SK-N-DZ (cell line): Measurements from ENCODE around the gene TRAF7.

Experiments used
- DNase-seq: peaks from one replicate; pipeline ENCODE4 v3.0.0-alpha.2; 2015; ENCODE audit warnings: low spot score

The TRAF7 gene

DNA sequence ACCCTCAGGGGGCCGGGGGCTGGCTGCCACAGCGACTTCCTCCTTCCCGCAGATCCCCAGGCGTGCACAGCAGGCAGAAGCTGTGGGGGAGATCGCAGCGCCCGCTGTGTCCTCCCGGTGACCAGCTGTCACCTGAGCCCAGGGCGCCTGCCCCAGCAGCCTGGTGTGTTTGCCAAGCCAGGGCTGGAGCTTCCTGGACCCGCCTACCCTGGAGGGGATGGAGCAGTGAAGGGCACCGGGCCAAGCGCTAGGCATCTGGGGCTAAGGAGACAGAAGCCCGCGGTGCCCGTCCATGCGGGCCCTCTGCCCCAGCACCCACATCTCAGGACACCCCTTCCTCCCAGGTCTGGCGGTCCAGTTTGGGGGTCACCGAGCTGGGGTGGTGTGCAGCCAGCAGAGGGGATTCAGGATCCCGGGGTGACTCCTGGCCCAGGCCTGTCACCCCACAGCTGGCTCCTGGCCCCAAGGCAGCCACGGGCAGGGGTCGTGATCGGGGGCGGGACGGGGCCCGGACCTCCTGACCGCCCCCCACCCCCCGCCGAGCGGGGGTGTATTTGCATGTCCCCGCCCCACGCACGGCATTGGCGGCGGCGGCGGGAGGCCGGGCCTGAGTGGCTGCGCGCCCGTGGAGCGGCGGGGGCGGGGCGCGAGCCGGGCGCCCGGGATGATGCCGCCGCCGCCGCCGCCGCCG, 7.5 kb upstream of the TRAF7 start, which contains the start of gene RAB26:
RAB26 (plus strand) TSS at position 645 of the 691 bp plus-strand sequence. CDS start 159 bp downstream, outside the sequence.
- peak; percentile 68 for DNase-seq

DNA sequence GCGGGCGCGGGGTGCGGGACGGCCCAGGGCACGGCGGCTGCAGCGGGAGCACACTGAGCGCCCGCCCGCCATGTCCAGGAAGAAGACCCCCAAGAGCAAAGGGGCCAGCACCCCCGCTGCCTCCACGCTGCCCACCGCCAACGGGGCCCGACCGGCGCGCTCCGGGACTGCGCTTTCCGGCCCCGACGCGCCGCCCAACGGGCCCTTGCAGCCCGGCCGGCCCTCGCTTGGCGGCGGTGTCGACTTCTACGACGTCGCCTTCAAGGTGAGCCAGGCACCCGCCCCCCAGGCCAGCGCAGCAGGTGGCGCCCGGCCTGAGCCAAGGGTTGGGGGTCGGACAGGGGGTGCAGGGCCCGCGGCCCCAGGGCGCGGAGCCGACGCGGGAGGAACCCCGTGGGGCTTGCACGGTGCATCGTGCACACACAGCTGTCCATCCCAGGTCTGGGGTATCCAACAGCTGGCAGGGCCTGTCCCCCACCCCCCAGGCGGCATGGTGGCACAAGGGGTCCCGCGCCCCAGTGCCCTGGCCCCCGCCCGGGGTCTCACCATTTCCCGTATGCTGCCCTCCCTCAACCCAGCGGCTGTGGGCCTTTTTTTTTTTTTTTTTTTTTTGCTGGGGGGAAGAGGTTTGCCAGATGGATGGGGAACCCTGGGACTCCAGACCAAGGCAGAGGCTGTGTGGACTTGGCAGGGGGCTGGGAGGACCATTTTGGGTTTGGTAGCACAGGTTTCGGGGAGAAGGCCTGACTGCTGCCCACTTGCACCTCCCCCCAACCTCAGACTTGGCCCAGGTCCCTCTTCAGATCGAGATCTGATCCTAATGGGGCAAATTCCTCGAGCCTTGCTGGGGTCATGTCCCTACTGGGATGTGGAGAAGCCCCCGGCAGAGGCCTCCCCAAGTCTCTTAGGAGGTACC, 6.6 kb upstream of the TRAF7 start:
- no peak for DNase-seq

DNA sequence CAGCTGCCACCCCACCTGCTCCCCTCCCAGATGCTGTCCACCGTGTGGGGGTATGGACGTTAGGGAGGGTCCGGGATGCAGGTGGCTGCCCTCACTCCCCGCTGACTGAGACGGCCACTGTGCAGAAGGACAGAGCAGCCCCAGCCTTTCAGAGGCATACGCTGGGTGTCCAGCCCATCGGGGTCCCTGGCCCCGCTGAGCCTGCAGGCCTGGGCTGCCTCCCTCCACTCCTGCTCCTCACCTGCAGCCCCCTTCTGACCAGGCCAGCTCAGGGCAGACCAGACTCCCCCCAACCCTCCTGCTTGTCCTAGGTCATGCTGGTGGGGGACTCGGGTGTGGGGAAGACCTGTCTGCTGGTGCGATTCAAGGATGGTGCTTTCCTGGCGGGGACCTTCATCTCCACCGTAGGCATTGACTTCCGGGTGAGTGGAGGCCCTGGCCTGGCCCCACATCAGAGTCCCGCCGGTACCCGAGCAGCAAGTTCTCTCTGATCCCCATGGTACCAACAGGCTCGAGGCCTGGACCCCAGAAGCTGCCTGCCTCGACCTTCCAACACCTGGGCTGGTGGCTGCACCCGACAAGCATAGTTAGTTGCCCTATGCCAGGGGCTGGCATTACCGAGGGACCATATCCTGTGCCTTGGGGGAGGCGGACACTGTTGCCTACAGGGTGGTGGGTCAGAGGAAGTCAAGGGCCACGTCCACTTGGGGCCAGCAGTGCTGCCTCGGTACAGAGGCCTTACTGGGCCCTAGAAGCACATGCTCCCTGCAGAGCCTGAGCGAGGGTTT, 5.8 kb upstream of the TRAF7 start:
- DNase-seq = no peak

DNA sequence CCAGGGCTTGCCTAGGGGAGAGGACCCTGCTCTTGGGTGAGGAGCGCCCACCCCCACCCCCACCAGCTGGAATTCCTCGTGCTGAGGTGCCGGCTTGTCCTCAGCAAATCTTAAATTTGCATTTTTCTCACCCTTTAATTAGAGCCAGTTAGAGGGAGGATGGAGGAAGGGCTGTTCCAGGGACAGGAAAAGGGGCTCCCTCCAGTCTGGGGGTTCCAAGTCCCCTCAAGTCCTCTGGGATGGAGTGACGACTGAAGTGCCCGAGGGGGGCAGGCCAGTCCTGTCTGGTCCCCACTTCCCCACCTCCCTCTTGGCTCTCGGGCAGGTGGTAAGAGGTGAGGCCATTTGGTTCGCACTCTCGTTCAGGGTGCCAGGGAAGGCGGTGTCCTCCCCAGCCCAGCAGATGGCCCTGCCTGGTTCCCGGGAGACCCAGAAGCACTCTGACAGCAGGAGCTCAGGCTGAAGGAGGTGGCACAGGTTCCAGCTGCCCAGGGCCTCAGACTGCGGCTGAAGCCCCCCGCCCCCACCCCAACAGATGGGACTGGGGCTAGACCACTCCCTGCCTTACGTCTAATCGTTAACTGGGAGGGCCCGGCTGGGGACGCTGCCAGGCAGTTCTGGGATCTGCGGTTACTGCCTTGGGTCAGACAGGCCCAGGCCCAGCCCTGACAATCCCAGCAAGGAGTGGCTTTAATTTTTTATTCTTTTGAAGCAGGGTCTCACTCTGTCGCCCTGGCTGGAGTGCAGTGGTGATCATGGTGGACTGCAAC, 5.0 kb upstream of the TRAF7 start:
- peak; percentile 77 for DNase-seq

DNA sequence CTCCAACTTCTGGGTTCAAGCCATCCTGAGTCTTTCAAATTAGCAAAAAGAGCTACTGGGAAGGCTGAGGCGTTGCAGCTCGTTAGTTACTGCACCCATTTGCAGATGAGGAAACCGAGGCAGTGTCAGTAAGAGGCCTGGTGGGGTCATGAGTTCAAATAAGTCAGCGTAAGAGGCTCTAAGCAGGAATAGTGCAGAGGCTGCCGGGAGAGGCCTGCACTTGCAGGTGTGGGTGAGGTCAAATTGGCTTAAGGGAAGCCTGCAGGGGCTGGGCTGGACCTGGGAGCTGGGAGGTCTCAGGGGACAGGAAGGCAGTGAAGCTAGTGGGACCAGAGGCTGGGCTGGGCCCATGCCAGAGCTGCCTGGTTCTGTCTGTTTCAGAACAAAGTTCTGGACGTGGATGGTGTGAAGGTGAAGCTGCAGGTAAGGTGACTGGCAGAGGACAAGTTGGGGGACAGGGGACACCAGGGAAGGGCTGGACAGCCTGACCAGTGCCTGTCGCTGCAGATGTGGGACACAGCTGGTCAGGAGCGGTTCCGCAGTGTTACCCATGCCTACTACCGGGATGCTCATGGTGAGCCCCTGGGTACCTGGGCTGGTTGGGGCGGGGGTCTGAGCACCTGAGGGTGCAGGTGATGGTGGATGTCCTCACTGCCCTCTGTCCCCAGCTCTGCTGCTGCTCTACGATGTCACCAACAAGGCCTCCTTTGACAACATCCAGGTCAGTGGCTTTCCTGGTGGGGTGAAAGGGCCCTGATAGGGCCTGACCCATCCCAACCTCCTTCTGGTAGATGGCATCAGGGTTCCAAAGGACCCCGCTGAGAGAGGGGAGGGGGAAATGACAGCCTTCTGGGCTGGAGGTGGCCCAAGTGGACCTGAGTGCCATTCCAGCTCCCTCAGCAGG, 4.1 kb upstream of the TRAF7 start:
- DNase-seq = no peak

DNA sequence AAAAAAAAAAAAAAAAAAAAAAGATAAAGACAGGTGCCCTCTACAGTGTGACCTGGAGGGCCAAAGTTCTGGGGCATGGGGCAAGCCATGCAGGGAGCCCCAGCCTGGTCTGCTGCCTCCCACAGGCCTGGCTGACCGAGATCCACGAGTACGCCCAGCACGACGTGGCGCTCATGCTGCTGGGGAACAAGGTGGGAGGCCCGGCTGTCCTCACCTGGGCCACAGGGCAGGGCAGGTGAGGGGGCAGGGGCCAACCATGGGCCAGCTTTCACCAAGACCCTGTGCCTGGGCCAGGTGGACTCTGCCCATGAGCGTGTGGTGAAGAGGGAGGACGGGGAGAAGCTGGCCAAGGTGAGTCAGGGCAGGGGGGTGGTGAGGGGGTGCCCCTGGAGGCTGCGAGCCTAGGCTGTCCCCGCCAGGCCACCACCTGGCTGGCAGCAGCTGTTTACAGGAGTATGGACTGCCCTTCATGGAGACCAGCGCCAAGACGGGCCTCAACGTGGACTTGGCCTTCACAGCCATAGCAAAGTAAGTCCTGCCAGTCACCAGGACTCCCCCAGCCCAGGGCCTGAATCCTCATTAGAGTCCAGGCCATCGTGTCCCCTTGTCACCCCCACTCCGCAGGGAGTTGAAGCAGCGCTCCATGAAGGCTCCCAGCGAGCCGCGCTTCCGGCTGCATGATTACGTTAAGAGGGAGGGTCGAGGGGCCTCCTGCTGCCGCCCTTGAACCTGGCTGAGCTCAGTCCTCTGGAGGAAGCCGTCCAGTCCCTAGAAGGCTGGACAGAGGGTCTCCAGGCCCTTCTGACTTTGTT, 2.7 kb upstream of the TRAF7 start:
- DNase-seq = no peak

DNA sequence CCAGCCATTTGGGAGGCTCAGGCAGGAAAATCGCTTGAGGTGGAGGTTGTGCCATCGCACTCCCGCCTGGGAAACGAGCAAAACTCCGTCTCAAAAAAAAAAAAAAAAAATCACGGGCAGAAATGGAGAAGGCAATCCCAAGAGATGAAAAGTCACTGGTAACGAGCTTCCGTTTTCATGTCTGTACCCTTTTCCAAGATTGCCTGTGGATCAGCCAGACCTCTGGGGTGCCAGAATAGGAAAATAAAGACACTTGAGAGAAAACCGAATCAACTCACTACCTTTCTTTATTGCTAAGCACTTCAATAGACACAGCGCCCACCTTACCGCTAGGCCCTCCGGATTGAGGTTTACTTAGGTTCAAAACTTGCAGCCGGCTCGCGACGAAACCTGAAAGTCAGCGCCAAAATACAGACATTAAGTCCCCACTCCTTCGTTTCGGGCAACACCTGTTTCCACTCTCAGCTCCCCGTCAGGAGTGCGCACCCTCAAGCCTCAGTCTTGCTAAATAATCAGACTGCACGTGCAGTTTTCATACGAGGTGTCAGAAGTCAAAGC, 970 bp upstream of the TRAF7 start:
- no peak for DNase-seq

DNA sequence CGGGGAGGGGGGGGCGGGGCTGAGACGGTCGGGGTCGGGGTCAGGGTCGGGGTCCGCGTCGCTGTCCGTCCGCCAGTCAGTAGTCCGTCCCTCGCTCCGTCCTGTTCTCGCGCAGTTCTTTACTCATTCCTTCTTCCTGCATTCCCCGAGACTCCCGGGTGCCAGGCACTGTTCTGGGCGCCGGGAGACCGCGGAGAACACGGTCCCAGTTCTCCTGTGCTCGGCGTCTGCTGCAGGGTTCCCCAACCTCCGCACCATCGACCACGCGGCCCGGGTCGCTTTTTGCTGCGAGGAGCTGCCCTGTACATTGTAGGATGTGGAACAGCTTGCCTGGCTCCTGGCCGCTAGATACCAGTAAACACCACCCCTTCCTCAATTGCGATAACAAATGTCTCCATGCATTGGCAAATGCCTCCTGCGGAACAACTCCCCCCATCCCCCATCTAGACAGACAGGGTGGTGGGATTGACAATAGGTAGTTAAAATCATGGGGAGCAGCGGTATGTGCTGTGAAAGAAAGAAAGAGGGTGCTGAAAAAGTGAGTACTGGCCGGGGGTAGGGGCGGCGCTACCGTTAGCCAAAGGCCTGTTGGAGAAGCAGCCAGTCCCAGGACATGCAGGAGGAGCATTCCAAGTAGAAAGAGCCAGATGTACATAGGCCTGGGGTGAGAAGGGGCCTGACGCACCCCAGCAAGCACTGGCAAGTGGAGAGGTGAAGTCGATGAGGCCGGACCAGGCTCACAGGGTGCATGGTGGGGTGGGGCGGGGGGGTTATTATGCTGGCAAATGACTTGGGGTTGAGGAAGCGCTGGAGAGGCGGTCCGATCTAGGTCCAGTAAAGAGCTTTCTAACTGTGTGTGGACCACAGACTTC, 631 bp downstream of the TRAF7 start:
- no peak for DNase-seq

DNA sequence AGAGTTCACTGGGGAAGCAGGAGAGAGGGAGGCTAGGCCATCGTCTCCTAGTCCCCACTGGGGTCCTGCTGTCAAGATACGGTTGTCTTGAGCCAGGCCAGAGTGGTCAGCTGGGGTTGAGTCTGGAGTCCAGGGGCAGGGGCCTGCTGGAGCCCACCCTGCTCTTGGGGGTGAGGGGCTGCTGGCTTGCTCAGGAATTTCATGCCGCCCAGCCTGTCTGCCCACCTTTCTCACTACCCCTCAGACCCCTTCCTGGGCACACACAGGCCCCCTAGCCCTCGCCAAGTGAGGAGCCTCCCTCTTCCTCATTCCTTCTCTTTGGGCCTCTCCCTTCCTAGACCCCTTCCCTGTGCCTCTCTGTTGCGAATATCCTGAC, 1.3 kb downstream of the TRAF7 start:
- DNase-seq = no peak

DNA sequence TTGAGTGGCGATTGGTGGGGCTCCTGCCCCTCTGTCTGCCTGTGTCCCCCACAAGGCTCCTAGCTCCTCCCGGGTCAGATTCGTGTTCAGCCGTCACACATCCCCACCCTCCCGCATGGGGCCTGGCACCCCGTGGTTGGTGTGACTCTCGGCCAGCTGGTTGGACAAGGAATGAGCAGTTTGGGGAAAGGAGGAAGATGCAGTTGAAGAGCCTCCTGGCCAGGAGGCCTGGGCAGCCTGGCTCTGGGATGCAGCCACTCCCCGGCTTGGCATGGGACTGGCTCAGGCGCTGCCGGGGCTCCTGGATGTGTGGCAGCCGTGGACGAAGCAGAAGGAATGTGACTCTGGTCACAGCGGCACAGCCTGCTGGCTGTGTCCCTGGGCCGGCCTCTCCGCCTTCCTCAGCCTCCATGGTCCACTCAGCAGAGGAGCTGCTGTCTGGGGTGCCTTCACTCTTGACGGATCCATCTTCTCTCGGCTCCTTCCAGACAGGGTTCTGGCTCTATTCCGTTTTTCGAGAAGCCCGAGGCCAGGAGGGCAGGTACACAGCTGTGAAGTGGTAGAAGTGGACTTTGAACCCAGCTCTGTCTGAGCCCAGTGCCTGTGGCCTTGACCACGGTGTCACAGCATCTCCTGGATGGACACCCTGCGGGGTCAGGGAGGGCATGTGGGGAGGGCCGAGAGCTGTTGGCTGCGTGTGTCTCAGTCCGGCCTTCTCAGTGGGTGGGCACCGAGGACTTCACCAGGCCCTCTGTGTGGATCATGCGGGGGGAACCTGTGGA, 2.1 kb downstream of the TRAF7 start:
- DNase-seq = no peak

DNA sequence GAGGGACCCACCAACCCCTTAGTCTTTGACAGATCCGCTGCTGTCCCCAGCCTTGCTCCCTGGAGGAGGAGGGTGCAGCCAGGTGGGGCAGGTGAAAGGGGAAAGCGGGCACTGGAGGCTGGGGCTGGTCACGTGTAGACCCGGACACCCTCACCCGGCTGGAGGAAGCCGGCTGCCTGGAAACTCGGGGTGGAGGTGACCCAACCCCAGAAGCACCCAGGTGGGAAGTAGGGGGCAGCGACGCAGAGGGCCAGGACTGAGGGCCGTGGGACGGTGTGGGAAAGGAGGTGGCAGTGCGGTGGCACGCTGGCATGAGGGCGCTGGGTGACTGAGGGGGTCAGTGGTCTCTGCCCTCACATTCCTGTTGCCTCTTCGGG, 2.7 kb downstream of the TRAF7 start:
- DNase-seq = no peak

DNA sequence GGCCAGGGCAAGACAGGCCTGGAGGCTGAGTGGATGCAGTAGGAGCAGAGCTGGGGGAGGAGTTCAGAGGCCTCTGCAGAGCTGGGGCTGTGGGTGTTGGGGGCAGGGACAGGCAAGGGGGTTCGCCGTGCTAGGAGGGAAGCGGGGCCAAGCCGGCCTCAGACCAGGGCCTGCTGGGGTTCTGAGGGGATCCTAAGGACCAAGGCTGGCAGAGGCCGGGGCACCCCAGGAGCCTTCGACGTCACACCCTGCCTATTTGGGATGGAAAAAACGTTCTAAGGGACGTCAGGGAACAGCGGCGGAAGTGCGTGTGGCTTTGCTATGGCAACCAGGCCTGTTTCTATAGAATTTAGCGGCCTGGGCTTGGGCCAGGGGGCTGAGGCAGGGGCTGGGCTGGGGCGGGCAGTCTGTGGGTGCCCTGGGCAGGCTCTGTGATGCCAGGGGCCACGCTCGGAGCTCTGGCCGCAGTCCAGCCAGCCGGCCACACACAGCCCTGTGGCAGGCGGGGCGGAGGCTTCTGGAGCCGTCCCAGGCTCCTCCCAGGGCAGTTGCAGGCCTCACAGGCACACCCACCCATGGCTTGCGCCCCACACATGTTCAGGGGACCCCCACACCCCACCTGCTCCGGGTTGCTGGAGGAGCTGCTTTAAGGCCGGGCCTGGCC, 3.7 kb downstream of the TRAF7 start:
- DNase-seq = no peak

DNA sequence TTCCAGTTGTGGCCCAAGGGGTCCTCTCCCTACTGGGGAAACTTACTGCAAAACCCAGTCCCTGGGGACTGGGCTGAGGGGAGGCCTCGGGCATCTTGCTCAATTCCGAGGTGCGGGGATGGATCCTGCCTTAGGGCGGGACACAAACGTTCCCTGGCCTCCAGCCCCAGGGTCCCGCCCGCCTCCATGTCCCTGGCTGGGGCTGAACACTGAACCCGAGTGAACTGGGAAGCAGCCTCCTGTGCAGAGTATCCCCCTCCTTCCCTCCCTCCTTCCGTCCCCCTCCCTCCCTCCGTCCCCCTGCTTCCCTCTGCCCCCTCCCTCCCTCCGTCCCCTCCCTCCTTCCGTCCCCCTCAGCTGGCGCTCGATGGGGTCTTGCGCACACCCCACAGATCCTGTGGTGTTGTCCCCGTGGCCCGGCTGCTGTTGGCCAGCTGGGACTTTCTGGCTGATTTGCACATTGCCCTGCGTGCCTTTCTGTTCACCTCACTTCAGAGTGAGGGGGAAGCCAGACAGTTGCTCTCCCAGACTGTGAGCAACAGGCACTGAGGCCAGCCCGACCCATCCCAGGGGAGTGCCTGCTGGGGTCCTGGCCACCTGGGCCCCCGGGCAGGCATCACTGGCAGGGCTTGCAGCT, 5.5 kb downstream of the TRAF7 start:
- DNase-seq = no peak

DNA sequence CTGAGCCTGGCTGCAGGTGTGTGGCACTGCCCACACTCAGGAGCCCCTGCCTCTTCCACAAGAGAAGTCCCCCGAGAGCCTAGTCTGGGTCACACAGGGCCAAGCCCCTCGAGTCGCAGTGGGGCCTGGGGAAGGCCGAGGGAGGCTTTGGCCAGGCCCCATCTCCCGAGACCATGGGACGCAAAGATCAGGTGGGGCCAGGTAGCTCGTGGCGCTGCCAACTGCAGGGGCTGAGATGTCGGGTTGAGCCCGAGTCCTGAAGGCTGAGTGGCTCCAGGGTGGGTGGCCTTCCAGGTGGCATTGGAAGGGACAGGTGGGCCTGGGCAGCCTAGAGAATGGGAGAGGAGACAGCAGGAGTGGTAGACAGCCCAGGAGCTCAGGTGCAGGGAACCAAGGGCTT, 6.3 kb downstream of the TRAF7 start:
- no peak for DNase-seq

DNA sequence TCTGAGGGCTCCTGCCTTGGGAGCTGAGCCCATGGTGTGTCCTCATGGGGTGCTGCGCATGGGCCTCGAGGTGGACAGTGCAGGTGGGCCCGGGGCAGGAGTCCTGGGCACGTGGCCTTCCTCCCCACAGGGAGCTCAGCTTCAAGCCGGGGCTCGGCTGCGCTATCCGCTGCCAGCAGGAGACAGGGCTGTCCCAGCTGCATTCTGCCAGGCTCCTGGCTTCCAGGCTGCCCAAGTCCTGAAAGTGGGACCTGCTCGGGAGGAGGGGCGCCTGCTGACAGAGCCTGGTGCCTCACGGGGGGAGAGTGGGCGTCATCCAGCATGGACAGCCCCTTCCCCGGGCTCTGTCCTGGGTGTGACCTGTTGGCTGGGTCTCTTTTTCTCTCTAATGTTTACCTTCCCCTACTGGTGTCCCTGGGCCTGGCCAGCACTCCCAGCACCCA, 7.1 kb downstream of the TRAF7 start:
- DNase-seq = no peak

DNA sequence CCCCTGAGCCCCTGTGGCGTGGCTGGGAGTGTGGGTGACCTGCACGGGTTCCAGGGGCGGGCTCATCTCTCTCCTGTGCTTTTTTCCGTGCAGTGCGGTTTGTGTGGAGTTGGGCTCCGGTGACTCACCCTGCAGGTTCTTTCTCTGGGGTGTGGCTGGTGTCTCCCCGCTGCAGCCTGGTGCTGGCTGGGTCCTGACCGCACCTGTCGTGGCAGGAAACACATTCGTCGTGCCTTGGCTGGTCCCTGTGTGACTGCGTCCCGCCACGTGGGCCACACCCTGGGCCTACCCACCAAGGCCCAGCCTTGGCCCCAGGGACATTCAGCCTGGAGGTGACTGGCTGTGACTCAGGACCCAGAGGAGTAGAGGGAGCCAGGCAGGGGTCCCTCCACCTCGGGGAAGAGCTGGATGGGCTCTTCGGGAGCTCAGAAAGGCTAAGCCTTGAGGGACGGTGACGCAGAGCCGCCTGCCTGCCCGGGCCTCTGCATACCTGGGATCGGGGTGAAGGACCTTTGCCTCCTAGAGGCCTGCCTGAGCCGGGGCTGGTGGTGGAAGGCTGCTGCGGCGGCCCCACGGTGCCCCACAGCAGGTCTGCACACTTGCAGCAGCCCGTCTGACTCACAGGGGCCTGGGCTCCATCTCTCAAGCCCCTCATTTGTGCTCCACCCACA, 7.8 kb downstream of the TRAF7 start:
- DNase-seq = no peak
